IMR-90 (cell line): ENCODE results near the gene CFAP20. TPM values are rescaled to one million over a fixed set of nuclear protein-coding genes. Genes with fewer than 3 reads are reported as not detected.

Experiments used
- ATAC-seq: fragments of 200-7000 bp; cut with Tn5 transposase; 2 replicates; pipeline ENCODE4 v1.9.1; 2020; ENCODE audit warnings: low read depth, mild to moderate bottlenecking, moderate library complexity
- BruUV-seq: library from RNA; stranded (reverse); fragments of 400-500 nt; replicated peaks from 2 replicates; lab custom pipeline; 2021; lab: Mats Ljungman, UMichigan
- CTCF ChIA-PET: fragments of 300-600 bp; formaldehyde crosslinking; extraction: SDS; loops from one replicate; lab custom pipeline; 2021; ENCODE audit warnings: antibody characterized with exemption; lab: Yijun Ruan, JAX
- POLR2A ChIA-PET: fragments of 300-600 bp; sonication (Branson Sonifier 250); formaldehyde crosslinking; loops from one replicate; lab custom pipeline; 2022; ENCODE audit warnings: antibody characterized with exemption; ENCODE audit not compliant: unreplicated experiment; lab: Charles Lee
- DNase-seq: peaks from one replicate; pipeline ENCODE4 v3.0.0; 2013
- H2AFZ ChIP-seq: replicated peaks from 2 replicates; pipeline ENCODE3; 2013; ENCODE audit warnings: low read length, mild to moderate bottlenecking; ENCODE audit not compliant: poor library complexity
- H2AK5ac ChIP-seq: 2 replicates; pipeline ENCODE4 v1.6.1; 2013; ENCODE audit warnings: low read depth, low read length, inconsistent platforms
- H2AK9ac ChIP-seq: replicated peaks from 2 replicates; pipeline ENCODE3; 2013; ENCODE audit warnings: mild to moderate bottlenecking, low read depth, low read length, moderate library complexity; ENCODE audit not compliant: poor library complexity
- H2BK120ac ChIP-seq: 2 replicates; pipeline ENCODE4 v1.6.1; 2013; ENCODE audit warnings: low read depth, low read length, inconsistent platforms
- H2BK15ac ChIP-seq: 3 replicates; pipeline ENCODE4 v1.6.1; 2013; ENCODE audit warnings: low read depth, low read length, inconsistent platforms
- H2BK20ac ChIP-seq: 2 replicates; pipeline ENCODE4 v1.6.1; 2013; ENCODE audit warnings: low read depth, mild to moderate bottlenecking, inconsistent platforms, low read length, moderate library complexity
- H2BK5ac ChIP-seq: 2 replicates; pipeline ENCODE4 v1.6.1; 2013; ENCODE audit warnings: mild to moderate bottlenecking, low read depth, low read length, inconsistent platforms; ENCODE audit not compliant: poor library complexity, severe bottlenecking
- H3K14ac ChIP-seq: replicated peaks from 2 replicates; pipeline ENCODE4 v1.6.1; 2013; ENCODE audit warnings: low read depth, low read length, inconsistent platforms
- H3K18ac ChIP-seq: 2 replicates; pipeline ENCODE4 v1.6.1; 2013; ENCODE audit warnings: low read depth, low read length, control low read depth
- H3K23ac ChIP-seq: 2 replicates; pipeline ENCODE4 v1.6.1; 2013; ENCODE audit warnings: low read depth, low read length, inconsistent platforms
- H3K27ac ChIP-seq: 2 replicates; pipeline ENCODE4 v1.5.1; 2013; ENCODE audit warnings: mild to moderate bottlenecking, control low read depth, low read length; ENCODE audit not compliant: insufficient read depth
- H3K27me3 ChIP-seq: 2 replicates; pipeline ENCODE4 v1.6.1; 2013; ENCODE audit warnings: low read length; ENCODE audit not compliant: control insufficient read depth, insufficient read depth
- H3K36me3 ChIP-seq: 2 replicates; pipeline ENCODE4 v1.6.1; 2013; ENCODE audit warnings: low read length, mixed read lengths; ENCODE audit not compliant: control insufficient read depth, insufficient read depth
- H3K4ac ChIP-seq: 2 replicates; pipeline ENCODE4 v1.6.1; 2013; ENCODE audit warnings: low read depth, low read length, inconsistent platforms
- H3K4me1 ChIP-seq: 2 replicates; pipeline ENCODE4 v1.6.1; 2013; ENCODE audit warnings: low read length, mixed read lengths; ENCODE audit not compliant: control insufficient read depth, insufficient read depth
- H3K4me2 ChIP-seq: 2 replicates; pipeline ENCODE4 v1.6.1; 2013; ENCODE audit warnings: low read depth, mild to moderate bottlenecking, control low read depth, low read length, moderate library complexity
- H3K4me3 ChIP-seq: 2 replicates; pipeline ENCODE4 v1.5.1; 2013; ENCODE audit warnings: low read depth, mild to moderate bottlenecking, control low read depth, low read length, moderate library complexity; ENCODE audit not compliant: insufficient read depth
- H3K56ac ChIP-seq: 2 replicates; pipeline ENCODE4 v1.6.1; 2013; ENCODE audit warnings: low read length, inconsistent platforms; ENCODE audit not compliant: insufficient read depth; ENCODE audit errors: extremely low read depth
- H3K79me1 ChIP-seq, 2 experiments: 2 replicates each; pipeline ENCODE4 v1.6.1; 2013; ENCODE audit warnings: low read length in 2 of 2, inconsistent platforms in 1 of 2, low read depth in 1 of 2
- H3K9ac ChIP-seq: 2 replicates; pipeline ENCODE4 v1.6.1; 2013; ENCODE audit warnings: low read depth, low read length, control low read depth
- H3K9me1 ChIP-seq: 2 replicates; pipeline ENCODE4 v1.6.1; 2013; ENCODE audit warnings: low read length, inconsistent platforms; ENCODE audit not compliant: insufficient read depth
- H3K9me3 ChIP-seq: 2 replicates; pipeline ENCODE4 v1.6.1; 2013; ENCODE audit warnings: low read length; ENCODE audit not compliant: control insufficient read depth, insufficient read depth
- H4K20me1 ChIP-seq: 2 replicates; pipeline ENCODE4 v1.6.1; 2013; ENCODE audit warnings: low read length, inconsistent platforms; ENCODE audit not compliant: insufficient read depth
- H4K5ac ChIP-seq: 2 replicates; pipeline ENCODE4 v1.6.1; 2013; ENCODE audit warnings: mild to moderate bottlenecking, low read depth, low read length, control low read depth
- H4K8ac ChIP-seq, 2 experiments: 2 replicates each; pipeline ENCODE4 v1.6.1; 2013; ENCODE audit warnings: low read depth in 2 of 2, low read length in 2 of 2, control low read depth in 1 of 2, inconsistent platforms in 1 of 2
- H4K91ac ChIP-seq: 2 replicates; pipeline ENCODE4 v1.6.1; 2013; ENCODE audit warnings: low read depth, low read length, inconsistent platforms; ENCODE audit not compliant: insufficient read depth
- CEBPB ChIP-seq: IDR thresholded peaks from 2 replicates; pipeline ENCODE4 v1.6.1; 2012; ENCODE audit warnings: low read depth, low read length, improper control_type of control experiment
- NFE2L2 ChIP-seq: fragments of 150-350 bp; IDR thresholded peaks from 2 replicates; pipeline ENCODE4 v1.6.1; 2016; ENCODE audit warnings: low read depth, mild to moderate bottlenecking, low read length
- RFX5 ChIP-seq: IDR thresholded peaks from 2 replicates; pipeline ENCODE4 v1.8.0; 2012; ENCODE audit warnings: low read depth, mild to moderate bottlenecking, low read length, moderate library complexity
- SMC3 ChIP-seq: fragments of 150-350 bp; IDR thresholded peaks from 2 replicates; pipeline ENCODE4 v1.6.1; 2016; ENCODE audit warnings: low read depth, mild to moderate bottlenecking, antibody characterized with exemption, low read length, moderate library complexity
- WGBS, 2 experiments: methylation state at CpG; one replicate each; pipeline versions ENCODE4 v1.1.5 to v1.1.7; 2013; ENCODE audit warnings: missing lambda C conversion rate in 2 of 2; ENCODE audit not compliant: insufficient read length in 1 of 2; ENCODE audit errors: extremely low coverage in 2 of 2; 5-methylcytosine and 5-hydroxymethylcytosine counted together
- dilution Hi-C: fragments of 300-500 bp; cut with HindIII; formaldehyde crosslinking; loops from one replicate; pipeline ENCODE4 v1.14.3; 2018; ENCODE audit warnings: low sequenced_read_pairs; ENCODE audit not compliant: unreplicated experiment
- in situ Hi-C: fragments of 300-500 bp; cut with MboI; formaldehyde crosslinking; loops from 3 replicates; pipeline ENCODE4 v1.14.3; 2019; ENCODE audit warnings: low sequenced_read_pairs, inconsistent platforms, mixed read lengths
- intact Hi-C: fragments of 100-400 bp; cut with micrococcal nuclease; formaldehyde crosslinking; loops from 2 replicates; pipeline ENCODE4 v1.10.0; 2022
- polyA plus RNA-seq, 3 experiments: library from polyadenylated mRNA; depleted of rRNA; stranded (reverse); fragments of >200 nt; gene quantifications; 2 replicates each; pipeline ENCODE4 v1.2.3, GENCODE V29; 2012; ENCODE audit warnings: low replicate concordance in 1 of 3
- total RNA-seq: library from RNA; depleted of rRNA; stranded (reverse); fragments of >200 nt; gene quantifications from 2 replicates; pipeline ENCODE4 v1.2.3, GENCODE V29; 2012

CFAP20 gene
- total and polyA plus RNA-seq, 2 of the 4 experiments (the other 2 are of a cell fraction): 39.1 to 54.0 TPM

DNA sequence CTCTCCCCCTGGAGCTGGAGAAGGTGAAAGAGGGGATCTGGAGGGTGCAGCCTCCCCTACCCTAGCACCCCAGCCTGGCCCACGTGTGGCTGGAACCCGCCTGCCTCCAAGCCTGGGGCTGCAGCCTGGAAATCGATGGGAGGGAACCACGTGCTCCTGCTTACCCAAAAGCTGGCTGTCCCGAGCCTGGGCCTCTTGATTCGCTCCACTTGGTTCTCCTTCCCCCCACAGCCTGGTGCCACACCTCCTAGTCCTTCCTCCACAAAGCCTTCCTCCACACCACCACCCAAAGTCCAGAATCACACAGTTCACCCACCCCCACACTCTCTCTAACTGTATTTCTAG is 29.3 kb downstream of the CFAP20 start:
- ChIA-PET CTCF (no interaction called here), POLR2A (no interaction called here)
- H3K79me1 ChIP-seq: no peaks in the 10 kb centered on the region
- BruUV-seq: no TSS peak
- dilution Hi-C loops: no loop called here
- intact Hi-C loops: no loop called here
- no peak overlapping the region for H2BK20ac ChIP-seq
- no peak overlapping the region for H4K5ac ChIP-seq
- ATAC-seq (no peak), DNase-seq (no peak)
- WGBS, 2 experiments: no CpG with 5 or more reads among the region's 6 CpGs
- no peaks in the 10 kb centered on the region for H3K9me1 ChIP-seq
- no peaks in the 10 kb centered on the region for H4K20me1 ChIP-seq
- no peak overlapping the region for H3K9ac ChIP-seq
- no peak overlapping the region for H4K8ac ChIP-seq
- H3K36me3 ChIP-seq: no peaks in the 10 kb centered on the region
- no peaks in the 10 kb centered on the region for H3K4me1 ChIP-seq
- H2AFZ ChIP-seq: no peak overlapping the region
- no peak overlapping the region for H3K23ac ChIP-seq
- H3K4me3 ChIP-seq: no peak overlapping the region
- H3K4me2 ChIP-seq: no peak overlapping the region
- H2AK5ac ChIP-seq: no peak overlapping the region
- H3K4ac ChIP-seq: no peak overlapping the region
- H3K27me3 ChIP-seq: peaks cover 6% of the 10 kb centered on the region
- no peak overlapping the region for H3K27ac ChIP-seq
- no peak overlapping the region for H2AK9ac ChIP-seq
- H3K18ac ChIP-seq: no peak overlapping the region
- H2BK120ac ChIP-seq: no peak overlapping the region
- H3K9me3 ChIP-seq: no peaks in the 10 kb centered on the region
- H3K14ac ChIP-seq: no peak overlapping the region
- TF ChIP-seq CEBPB (no peak), NFE2L2 (no peak), RFX5 (no peak), SMC3 (no peak)
- no peak overlapping the region for H2BK5ac ChIP-seq
- in situ Hi-C loops: loop anchor here (25.0 kb wide), 1 partner anchor 188 kb away; no protein-coding TSS in a partner anchor
- H3K56ac ChIP-seq: no peak overlapping the region
- no peak overlapping the region for H2BK15ac ChIP-seq
- H4K91ac ChIP-seq: no peak overlapping the region
